ENCODE results near the gene GCH1.
"Not testable (repeated sequence)": the region's sequence is repeated elsewhere in the genome, so short reads cannot be mapped to it uniquely, and the experiment has no call there.

Gene GCH1

DNA sequence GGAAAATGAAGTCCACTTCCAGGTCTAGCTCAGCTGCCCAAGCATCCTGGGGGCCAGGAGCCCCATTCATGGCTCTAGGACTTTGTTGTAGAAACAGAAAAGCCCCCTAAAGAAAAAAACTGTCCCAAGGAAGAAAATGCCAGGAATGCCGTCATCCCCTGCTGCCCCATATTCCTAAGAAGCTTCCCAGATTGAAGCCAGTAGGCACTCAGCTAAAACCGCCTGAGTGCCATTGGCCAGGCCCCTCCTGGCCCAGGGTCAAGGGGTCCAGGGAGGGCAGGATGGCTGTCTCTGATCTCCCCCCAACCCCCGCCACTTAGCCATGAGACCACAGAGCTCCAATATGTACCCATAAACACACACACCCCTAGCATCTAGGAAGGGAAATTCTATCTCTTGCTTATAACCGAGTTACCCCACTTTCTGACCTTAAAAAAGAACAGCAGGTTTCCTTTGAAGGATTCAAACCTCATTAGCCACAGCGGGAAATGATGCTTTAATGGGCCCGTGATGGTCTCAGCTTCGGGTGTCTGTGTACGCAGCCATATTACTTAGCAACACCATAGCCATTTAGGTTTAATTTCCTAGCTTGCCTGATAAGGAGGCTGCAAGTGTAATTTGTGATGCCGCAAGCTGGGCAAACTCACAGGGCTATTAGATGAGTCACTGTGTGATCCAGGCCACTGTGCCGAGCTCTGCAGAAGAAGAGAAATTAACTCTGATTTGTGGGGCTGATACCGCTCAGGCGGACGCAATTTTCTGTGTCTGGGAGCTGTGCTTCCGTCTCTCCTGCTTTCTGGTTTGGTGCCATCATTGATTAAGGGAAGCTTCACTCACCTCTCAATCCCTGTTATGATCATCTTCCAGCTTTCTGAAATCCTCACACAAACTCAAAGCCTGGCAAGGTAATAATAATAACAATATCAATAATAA lies 84.2 kb downstream of the GCH1 start:
- DNase-seq (ENCODE audit: low spot score): peak; percentile 34

DNA sequence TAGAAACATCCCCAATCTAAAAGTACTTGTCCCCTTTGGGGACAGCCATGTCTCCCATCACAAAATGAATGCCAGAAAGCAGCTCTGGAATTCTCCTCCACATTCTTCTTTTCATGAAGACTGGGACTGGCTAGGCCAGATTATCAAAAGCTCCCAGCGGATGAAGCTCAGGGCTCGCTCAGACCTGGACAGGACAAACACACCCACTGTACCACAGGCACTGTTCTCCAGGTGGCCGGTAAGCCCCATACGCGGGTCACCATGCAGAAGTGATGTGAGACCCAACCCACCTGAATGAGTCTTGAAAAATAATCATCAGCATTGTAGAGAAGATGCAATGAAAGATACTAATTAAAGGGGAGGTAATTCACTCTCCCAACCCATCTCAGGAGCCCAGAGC lies 85.1 kb downstream of the GCH1 start:
- DNase-seq (ENCODE audit: low spot score): no peak

DNA sequence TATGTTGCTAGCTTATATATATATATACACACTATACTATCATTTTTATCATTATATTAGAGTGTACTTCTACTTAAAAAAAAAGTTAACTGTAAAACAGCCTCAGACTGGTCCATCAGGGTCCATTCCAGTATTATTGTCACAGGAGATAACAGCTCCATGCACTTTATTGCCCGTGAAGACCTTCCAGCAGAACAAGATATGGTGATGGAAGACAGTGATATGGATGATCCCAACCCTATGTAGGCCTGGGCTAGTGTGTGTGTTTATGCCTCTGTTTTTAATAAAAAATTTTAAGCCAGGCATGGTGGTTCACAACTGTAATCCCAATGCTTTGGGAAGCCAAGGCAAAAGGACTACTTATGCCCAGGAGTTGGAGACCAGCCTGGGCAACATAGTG lies 86.2 kb downstream of the GCH1 start:
- no peak for DNase-seq (ENCODE audit: low spot score)

DNA sequence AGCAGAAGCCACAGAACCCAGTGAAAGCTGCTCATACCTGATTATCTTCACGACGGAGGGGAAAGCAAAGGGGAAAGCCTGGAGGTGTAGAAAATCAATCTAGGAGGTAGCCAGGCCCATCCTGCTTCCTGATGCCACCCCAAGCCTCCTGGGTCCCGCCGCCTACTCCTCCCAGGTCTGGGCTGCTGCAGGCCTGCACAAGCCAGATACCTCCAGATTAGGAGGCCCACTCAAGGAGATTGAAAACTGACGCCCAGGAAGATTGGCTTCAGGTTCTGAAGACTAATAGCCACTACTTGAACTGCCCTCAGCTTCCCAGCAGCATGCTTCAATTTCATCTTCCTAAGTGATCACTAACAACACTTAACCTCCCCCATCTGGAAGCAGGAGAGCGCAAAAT lies 87.1 kb downstream of the GCH1 start:
- DNase-seq (ENCODE audit: low spot score): no peak

DNA sequence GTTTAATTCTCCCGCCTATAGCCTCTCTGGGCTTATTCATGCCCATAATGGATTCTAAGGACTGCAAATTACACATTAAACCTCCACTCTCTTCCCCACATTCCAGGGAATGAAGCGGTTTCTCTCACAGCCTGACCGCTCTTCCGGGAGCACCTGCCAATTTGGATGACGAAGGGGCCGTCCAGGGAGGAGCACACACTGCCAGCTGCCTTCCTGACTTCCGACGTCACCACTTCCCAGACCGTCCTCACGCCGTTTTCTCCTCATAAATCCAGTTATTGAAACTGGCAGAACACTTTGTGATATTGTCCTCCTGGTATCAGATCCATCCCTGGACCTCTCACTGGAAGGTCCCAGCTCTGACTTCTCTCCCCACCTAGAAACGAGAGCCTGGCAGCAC lies 87.6 kb downstream of the GCH1 start:
- DNase-seq (ENCODE audit: low spot score): no peak

DNA sequence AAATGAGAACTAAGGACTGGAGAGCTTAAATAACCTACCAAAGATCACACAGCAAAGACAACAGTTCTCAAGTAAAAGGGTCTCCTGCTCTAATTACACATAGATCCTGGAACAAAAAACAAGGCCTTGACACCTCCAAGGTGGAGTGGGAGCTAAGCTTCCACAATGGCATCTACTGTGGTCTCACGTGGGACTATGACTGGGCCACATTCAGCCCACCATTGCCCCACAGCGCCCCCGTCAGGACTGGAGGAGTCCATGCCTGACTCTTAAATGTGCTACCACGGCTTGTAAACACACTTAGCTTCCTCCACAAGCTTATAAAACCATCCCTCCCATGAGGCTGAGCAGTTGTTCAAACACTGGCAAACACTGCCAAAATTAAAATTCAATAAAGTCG lies 88.5 kb downstream of the GCH1 start:
- no peak for DNase-seq (ENCODE audit: low spot score)

DNA sequence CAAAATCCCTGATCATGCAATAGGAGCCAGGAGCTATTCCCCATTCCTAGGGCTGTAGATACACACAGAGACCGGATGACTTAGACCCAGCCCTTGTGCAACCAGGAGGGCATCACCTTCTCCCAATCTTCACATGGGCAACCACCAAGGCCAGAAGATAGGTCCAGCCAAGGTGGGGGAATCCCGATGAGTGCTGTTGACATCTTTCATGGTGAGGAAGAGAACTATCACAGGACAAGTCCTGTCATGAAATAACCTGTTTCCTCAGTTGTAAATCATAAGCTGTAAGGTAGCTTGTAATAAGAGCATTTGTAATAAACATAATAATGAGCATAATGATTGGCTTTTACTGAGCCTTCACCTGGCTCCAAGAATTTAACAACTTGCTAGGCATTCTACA lies 89.5 kb downstream of the GCH1 start:
- DNase-seq (ENCODE audit: low spot score): no peak

DNA sequence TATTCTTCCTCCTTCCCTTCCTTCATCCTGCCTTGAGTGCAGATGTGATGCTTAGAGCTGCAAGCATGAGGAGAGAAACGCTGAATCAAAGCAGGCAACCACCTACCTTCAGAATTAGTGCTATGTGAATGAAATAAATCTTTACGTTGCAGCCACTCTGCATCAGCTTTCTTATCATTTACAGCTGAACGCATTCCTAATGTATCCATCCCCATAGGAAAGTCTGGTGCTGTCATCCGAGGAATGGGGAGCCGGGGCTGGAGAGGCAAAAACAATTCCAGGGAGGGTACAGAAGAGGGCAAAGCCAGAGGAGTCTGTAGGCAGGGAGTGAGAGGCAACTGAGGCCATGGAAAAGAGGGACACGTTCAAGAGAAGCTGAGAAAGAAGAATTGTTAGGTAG lies 90.0 kb downstream of the GCH1 start:
- DNase-seq (ENCODE audit: low spot score): no peak

DNA sequence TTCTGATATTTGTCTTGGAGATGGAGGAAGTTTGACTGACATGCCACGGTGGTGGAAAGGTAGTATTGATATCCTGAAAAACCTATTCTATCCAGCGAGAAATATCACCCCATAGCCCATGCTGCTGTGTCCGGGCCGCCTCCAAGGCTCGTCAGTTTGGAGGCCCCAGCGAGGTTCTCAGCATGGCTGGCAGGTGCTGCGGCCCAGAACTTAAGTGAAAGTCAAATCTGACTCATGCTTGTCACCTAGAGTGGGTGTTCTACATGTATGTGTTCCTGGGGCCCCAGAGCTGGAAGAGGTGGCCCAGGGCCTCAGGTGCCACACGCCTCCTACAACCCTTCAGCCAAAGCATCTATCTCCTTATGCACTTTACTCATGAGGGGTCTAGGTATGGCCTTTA lies 92.9 kb downstream of the GCH1 start:
- no peak for DNase-seq (ENCODE audit: low spot score)

DNA sequence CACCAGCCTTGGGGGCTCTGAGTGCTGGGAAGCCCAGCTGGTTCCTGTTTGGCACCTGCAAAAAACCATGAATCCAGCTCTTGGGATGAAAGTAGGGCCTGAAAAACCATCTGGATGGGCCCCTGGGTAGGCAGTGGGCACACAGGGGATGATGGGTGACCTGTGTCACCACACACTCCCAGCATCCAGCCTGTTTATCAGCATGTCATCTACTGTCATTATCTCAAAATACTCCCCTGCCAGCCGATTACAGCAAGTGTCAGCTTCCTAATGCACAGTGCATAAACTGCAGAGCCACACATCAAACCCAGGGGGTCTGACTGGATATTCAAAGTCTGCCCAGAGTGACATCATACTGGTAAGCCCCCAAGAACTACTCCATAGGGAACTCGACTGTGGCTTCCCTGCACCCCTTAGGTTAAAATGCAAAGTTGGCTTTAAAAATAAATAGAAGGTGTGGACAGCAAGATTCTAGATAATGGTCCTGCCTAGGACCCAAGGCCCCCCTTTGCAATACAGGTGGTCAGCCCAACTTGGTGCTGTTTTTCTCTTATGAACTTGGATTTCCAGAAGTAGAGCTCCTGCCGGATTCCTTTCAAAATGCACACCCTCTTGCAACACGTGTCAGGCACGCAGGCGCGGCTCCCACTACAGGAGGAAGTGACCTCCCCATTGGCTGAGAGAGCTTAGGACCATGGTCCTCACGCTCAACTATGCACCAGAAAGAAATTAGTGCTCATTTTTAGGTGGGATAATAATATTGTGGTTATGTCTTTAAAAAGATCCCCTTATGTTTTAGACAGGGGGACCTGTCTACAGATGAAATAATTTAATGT lies 94.1 kb downstream of the GCH1 start:
- no peak for DNase-seq (ENCODE audit: low spot score)

DNA sequence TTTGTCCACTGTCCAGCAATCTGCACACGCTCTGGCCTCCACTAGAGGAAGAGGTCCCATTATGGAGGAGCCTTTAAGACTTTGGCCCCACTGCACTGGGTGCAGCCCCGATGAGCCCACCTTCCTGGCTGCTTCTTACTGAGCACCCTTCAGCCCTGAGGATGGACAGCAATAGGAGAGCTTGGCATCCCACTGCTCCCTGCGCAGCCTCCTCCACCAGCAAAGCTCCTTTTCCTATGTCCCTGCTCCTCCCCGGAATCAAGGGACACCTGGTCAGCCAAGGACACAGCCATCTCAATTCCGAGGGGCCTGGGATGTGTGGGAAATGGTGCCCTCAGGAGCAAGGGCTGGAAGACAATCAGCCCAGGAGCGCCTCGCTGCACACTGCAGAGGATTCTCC lies 94.7 kb downstream of the GCH1 start:
- no peak for DNase-seq (ENCODE audit: low spot score)

DNA sequence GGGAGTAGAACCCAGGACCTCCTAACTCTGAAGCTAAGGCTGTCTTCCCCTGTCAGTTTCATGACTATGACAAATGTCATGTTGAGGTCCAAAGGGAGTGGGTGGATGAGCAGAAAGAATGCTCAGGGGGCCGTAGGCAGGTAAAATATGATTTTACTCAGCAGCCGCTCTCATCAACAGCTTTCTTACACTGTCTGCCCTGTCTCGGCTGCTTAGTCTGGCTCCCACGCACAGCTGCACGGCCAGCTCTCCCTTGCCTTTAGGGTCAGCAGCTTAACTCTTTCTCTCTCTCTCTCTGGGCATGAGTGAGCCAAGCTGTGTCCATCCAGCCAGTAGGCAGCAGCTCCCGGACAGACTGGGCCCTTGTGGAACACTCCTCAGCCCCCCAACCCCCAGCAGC lies 95.2 kb downstream of the GCH1 start:
- DNase-seq (ENCODE audit: low spot score): no peak

DNA sequence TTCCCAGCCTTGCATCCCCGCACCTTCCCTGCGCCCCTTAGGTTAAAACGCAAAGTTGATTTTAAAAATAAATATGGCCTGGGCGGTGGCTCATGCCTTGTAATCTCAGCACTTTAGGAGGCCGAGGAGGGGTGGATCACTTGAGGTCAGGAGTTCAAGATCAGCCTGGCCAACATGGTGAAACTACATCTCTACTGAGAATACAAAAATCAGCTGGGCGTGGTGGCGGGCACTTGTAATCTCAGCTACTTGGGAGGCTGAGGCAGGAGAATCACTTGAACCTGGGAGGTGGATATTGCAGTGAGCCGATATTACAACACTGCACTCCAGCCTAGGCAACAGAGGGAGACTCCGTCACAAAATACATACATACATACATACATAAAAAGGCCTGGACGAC lies 96.0 kb downstream of the GCH1 start:
- no peak for DNase-seq (ENCODE audit: low spot score)

DNA sequence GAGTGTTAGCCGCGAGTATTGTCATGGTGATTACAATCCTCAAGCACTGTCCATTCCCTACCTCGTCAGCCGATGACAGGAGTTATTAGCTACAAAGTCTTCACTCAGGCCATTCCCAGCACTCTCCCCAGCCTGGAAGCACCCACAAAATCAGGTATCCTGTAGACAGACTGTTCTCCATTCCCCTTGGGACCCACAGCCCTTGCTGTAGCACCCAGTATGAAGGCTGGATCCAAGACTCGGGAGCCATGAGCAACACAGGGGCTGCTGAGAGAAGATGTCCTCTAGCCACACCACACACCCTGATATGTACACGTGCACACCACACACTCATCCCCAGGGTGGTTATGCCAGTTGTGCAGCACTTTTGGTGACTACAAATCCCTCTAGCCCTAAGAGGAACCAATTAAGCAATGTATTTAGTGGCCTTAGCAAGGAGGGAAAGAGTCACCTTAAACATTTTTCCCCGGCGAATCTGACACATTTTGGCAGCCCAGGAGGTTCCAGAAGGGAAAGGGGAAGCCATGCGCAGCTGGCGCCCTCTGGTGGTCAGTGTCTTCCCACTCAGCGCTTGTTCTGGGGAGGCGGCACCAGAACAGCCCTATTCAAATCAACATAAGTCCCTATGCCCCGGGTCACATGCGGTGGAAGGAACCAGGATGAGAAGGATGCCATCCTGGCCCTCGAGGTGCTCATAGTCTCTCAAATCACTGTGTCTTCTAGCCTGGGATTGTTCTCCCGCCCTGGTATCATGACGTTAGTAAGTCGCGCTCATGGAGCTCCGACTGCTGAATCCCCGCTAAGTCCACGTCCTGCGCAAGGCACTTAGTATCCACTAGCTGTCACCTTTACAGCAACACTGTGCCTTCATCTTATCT lies 96.9 kb downstream of the GCH1 start:
- peak; percentile 84 for DNase-seq (ENCODE audit: low spot score)

DNA sequence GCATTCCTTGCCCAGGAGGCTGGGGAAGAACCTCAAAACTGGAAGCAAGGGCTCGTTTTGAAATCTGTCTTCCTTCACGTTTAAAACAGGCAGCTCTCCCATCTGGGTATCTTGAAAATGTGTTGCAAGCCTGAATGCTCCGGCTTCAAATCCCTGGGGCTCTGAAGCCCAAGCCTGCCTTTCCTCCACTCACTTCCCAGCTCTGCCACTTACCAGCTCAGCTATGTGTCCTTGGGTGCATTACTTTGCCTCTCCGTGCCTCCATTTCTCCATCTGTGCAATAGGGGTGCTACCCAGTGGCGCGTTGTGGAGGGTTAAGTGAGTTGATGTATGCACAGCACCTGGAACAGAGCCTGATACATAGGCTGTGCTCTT lies 97.6 kb downstream of the GCH1 start:
- DNase-seq (ENCODE audit: low spot score): peak; percentile 22

DNA sequence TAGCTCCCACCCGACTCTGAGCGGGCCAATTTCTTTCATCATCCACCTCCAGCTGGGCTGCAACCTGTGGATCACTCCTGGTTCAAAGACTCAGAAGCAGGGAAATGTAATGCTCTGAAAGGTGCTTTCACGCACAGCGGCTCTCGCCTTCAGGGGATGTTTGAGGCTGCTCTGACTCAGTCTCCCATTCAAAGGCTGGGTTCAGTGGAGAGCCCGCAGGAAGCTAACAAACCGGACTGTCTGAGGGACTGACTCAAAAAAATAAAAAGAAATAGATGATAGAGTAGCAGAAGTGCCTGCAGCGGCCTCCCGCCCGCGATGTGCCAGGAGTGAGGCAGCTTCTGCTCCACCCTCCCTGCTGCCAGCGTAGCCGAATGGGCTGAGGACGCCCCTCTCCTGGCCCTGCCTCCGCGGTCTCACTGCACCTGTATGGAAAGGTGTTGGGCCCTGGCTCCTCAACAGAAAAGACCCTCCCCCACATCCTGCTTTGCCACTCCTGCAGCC lies 98.0 kb downstream of the GCH1 start:
- DNase-seq (ENCODE audit: low spot score): no peak

DNA sequence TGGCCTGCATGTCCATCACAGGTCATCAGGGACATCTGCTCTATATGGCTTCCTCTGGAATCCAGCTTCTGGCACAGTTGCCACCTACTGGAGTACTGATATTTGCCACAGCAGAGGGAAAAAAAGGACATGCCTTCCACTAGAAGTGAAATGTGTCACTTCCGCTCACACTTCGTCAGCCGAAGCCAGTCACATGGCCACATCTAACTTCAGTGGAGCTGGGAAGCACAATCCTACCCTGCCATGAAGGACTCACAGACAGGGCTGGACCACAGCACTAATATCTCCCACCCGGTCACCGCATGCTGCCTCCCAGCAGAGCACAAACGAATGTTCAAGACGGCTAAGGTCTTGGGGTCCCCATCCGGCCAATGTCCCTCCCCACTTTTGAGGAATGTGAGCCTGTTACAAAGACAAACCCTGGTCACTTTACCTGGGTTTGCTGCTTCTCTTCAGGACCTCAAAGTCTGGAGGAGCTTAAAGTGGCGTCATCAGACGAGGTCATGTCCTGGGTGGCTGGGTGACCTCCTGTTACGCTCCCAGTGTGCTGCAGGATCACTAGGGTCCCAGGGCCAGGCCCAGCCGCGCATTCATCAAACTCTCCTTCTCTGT lies 98.6 kb downstream of the GCH1 start:
- no peak for DNase-seq (ENCODE audit: low spot score)

DNA sequence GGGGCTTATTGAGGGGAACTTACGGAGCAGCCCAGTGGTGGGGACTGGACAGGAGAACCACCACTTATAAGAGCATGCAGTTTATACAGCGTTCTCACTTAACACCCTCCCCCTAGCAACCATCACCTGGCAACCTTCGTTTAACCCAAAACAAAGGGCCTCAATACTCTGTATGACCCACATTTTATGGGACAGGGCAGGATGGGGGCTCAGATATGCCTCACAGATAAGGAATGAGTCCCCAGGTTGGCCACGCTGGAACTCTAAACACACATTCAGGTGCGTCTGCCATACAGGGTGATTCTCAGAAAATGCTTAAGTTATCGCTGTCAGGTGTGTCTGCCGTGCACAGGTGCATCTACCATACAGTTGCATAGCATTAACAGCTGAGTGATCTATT lies 99.2 kb downstream of the GCH1 start:
- no peak for DNase-seq (ENCODE audit: low spot score)

DNA sequence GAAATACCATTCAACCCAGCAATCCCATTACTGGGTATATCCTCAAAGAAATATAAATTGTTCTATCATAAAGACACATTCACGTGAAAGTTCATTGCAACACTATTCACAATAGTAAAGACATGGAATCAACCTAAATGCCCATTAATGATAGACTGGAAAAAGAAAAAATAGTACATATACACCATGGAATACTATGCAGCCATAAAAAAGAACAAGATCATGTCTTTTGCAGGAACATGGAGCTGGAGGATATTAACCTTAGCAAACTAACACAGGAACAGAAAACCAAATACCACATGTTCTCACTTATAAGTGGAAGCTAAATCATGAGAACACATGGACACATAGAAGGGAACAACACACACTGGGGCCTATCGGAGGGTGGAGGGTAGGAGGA lies 101.1 kb downstream of the GCH1 start:
- not testable (repeated sequence) for DNase-seq (ENCODE audit: low spot score)

DNA sequence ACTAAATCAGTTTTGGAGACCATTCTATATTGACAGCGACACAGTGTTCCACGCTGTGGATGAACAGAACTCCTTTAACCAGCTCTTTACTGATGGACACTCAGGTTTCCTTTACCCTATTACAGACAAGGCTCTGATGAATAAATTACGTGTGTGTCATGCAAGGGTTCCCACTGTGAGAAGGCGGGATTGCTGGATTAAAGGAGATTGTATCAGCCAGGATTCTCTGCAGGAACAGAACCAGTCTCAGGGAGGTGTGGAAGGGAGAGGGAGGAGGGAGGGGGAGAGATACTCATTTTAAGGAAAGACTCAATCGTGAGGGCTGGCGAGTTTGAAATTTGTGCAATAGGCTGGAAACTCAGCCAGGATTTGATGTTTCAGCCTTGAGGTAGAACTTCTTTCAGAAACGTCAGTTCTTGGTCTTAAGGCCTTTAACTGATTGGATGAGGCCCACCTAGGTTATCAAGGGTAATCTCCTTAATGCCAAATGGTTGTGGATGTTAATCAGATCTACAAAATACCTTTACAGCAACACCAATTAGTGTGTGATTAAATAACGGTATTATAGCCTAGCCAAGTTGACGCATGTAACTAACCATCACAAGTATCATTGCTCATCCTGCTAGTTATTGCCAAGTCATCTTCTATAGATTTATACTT lies 104.0 kb downstream of the GCH1 start:
- DNase-seq (ENCODE audit: low spot score): no peak

DNA sequence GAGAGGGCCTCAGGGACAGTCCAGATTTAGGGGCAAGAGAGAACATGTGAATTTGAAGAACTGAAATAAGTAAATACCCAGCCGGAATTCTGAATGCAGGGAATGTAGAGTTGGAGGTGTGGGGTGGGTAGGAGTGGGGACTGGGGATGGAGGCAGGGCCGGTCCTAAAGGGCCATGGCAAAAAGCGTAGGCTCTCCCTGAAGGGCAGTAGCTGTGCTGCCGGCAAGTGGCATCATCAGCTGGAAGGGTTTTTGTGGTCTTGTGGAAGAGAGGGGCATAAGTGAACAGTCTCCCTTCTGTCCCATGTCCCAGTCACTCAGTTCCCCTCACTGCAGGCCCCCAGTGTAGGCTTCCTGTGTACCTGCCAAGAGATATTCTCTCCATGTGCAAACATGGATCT lies 104.6 kb downstream of the GCH1 start:
- DNase-seq (ENCODE audit: low spot score): no peak

Measured in hepatic stellate cell (primary cell).